Ishikawa (cell line): ENCODE measurements around the gene ACSL3.

Experiments
- CEBPB ChIP-seq: IDR thresholded peaks from 2 replicates; pipeline ENCODE4 v1.6.1; 2012
- CREB1 ChIP-seq: IDR thresholded peaks from 2 replicates; pipeline ENCODE4 v1.6.1; 2012; ENCODE audit warnings: low read depth
- EGR1 ChIP-seq: IDR thresholded peaks from 2 replicates; pipeline ENCODE4 v1.6.1; 2012
- EP300 ChIP-seq: IDR thresholded peaks from 2 replicates; pipeline ENCODE4 v1.6.1; 2012; ENCODE audit warnings: borderline replicate concordance
- FOXM1 ChIP-seq: IDR thresholded peaks from 2 replicates; pipeline ENCODE4 v1.6.1; 2012; ENCODE audit warnings: low read depth, borderline replicate concordance
- NFIC ChIP-seq: IDR thresholded peaks from 2 replicates; pipeline ENCODE4 v1.6.1; 2012
- RAD21 ChIP-seq: IDR thresholded peaks from 2 replicates; pipeline ENCODE4 v1.6.1; 2012; ENCODE audit warnings: low read depth
- TAF1 ChIP-seq: IDR thresholded peaks from 2 replicates; pipeline ENCODE4 v1.6.1; 2012; ENCODE audit warnings: low read depth, mild to moderate bottlenecking
- TCF12 ChIP-seq: IDR thresholded peaks from 2 replicates; pipeline ENCODE4 v1.6.1; 2012; ENCODE audit warnings: low read depth
- YY1 ChIP-seq: IDR thresholded peaks from 2 replicates; pipeline ENCODE4 v1.6.1; 2012; ENCODE audit warnings: low read depth
- ZBTB7A ChIP-seq: IDR thresholded peaks from 2 replicates; pipeline ENCODE4 v1.6.1; 2012; ENCODE audit warnings: low read depth
- TF ChIP-seq, protein P1 (sequence below): IDR thresholded peaks from 2 replicates; pipeline ENCODE4 v1.6.1; 2012; ENCODE audit warnings: low read depth, mild to moderate bottlenecking
- TF ChIP-seq, protein P2 (sequence below): IDR thresholded peaks from 2 replicates; pipeline ENCODE4 v1.6.1; 2012

DNA sequence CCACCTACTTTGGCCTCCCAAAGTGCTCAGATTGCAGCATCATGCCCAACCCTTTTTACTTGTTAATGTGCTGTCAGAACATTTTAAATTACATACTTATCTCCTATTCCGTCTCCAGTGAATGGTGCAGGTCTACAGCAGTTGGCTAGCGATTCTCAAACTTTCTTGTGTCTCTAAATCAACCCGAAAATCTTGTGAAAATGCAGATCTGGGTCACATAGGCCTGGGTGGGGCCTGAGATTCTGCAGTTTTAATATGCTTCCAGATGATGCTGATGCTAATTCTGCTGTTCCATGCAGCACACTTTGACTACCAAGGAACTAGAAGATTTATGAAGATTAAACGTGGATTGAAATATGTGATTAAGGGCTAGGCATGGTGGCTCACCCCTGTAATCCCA lies 14.8 kb upstream of the ACSL3 start:
- TF ChIP-seq FOXM1 = no peak
- TF ChIP-seq, protein P1, sequence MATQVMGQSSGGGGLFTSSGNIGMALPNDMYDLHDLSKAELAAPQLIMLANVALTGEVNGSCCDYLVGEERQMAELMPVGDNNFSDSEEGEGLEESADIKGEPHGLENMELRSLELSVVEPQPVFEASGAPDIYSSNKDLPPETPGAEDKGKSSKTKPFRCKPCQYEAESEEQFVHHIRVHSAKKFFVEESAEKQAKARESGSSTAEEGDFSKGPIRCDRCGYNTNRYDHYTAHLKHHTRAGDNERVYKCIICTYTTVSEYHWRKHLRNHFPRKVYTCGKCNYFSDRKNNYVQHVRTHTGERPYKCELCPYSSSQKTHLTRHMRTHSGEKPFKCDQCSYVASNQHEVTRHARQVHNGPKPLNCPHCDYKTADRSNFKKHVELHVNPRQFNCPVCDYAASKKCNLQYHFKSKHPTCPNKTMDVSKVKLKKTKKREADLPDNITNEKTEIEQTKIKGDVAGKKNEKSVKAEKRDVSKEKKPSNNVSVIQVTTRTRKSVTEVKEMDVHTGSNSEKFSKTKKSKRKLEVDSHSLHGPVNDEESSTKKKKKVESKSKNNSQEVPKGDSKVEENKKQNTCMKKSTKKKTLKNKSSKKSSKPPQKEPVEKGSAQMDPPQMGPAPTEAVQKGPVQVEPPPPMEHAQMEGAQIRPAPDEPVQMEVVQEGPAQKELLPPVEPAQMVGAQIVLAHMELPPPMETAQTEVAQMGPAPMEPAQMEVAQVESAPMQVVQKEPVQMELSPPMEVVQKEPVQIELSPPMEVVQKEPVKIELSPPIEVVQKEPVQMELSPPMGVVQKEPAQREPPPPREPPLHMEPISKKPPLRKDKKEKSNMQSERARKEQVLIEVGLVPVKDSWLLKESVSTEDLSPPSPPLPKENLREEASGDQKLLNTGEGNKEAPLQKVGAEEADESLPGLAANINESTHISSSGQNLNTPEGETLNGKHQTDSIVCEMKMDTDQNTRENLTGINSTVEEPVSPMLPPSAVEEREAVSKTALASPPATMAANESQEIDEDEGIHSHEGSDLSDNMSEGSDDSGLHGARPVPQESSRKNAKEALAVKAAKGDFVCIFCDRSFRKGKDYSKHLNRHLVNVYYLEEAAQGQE = no peak
- no peak for TF ChIP-seq CEBPB
- TF ChIP-seq, protein P2, sequence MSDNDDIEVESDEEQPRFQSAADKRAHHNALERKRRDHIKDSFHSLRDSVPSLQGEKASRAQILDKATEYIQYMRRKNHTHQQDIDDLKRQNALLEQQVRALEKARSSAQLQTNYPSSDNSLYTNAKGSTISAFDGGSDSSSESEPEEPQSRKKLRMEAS = no peak
- TF ChIP-seq EP300 = no peak
- no peak for TF ChIP-seq EGR1
- no peak for TF ChIP-seq TAF1
- no peak for TF ChIP-seq YY1
- no peak for TF ChIP-seq TCF12
- no peak for TF ChIP-seq NFIC
- TF ChIP-seq CREB1 = no peak
- no peak for TF ChIP-seq ZBTB7A
- no peak for TF ChIP-seq RAD21
